SK-N-SH (cell line): ENCODE data around the gene TECPR2. TPM values are rescaled to one million over a fixed set of nuclear protein-coding genes. Genes with fewer than 3 reads are reported as not detected.

Source experiments
- CTCF ChIA-PET: fragments of 300-600, 350-600 bp; formaldehyde crosslinking; extraction: SDS; loops from one replicate; lab custom pipeline; 2021; lab: Yijun Ruan, JAX
- POLR2A ChIA-PET: fragments of 350-600 bp; sonication (Branson Sonifier 250); formaldehyde crosslinking; extraction: SDS; loops from one replicate; lab custom pipeline; 2020; ENCODE audit warnings: antibody characterized with exemption, inconsistent platforms; lab: Yijun Ruan, JAX
- DNase-seq: peaks from one replicate; pipeline ENCODE4 v3.0.0; 2012
- H2AFZ ChIP-seq: fragments of 200-600 bp; sonication (generic); 2 replicates; pipeline ENCODE4 v1.8.1; 2016; ENCODE audit warnings: antibody characterized with exemption, mild to moderate bottlenecking, low read depth
- H3F3A ChIP-seq: fragments of 200-600 bp; sonication (generic); replicated peaks from 2 replicates; pipeline ENCODE3; 2016; ENCODE audit warnings: antibody characterized with exemption, mild to moderate bottlenecking; ENCODE audit not compliant: insufficient read depth
- H3K27ac ChIP-seq, 2 experiments: fragments of 200-500 bp in 1 of 2; fragments of 200-600 bp in 1 of 2; sonication (Bioruptor generic) in 1 of 2; sonication (generic), shearing (Covaris generic) in 1 of 2; 2 replicates each; pipeline versions ENCODE4 v1.5.1 to v1.6.1; 2014 to 2016; ENCODE audit warnings: low read depth in 2 of 2, inconsistent platforms in 1 of 2, low read length in 1 of 2, mild to moderate bottlenecking in 1 of 2, mixed read lengths in 1 of 2
- H3K27me3 ChIP-seq: fragments of 200-600 bp; sonication (generic), shearing (Covaris generic); 2 replicates; pipeline ENCODE4 v1.6.1; 2016; ENCODE audit warnings: mixed run types; ENCODE audit not compliant: insufficient read depth
- H3K36me3 ChIP-seq, 2 experiments: fragments of 200-500 bp in 1 of 2; fragments of 200-600 bp in 1 of 2; sonication (Bioruptor generic) in 1 of 2; sonication (generic) in 1 of 2; replicated peaks in 1 of 2; 2 replicates each; pipeline versions ENCODE3 to v1.5.1; 2014 to 2016; ENCODE audit warnings: low read length in 1 of 2, mild to moderate bottlenecking in 1 of 2; ENCODE audit not compliant: insufficient read depth in 2 of 2, control insufficient read depth in 1 of 2
- H3K4me1 ChIP-seq, 2 experiments: fragments of 200-500 bp in 1 of 2; fragments of 200-600 bp in 1 of 2; sonication (Bioruptor generic) in 1 of 2; sonication (generic), shearing (Covaris generic) in 1 of 2; 2 replicates each; pipeline versions ENCODE4 v1.5.1 to v1.6.1; 2014 to 2016; ENCODE audit warnings: low read depth in 1 of 2, low read length in 1 of 2, mixed run types in 1 of 2; ENCODE audit not compliant: insufficient read depth in 2 of 2, control insufficient read depth in 1 of 2
- H3K4me2 ChIP-seq: fragments of 200-600 bp; sonication (generic), shearing (Covaris generic); 2 replicates; pipeline ENCODE4 v1.6.1; 2017; ENCODE audit warnings: mixed run types
- H3K4me3 ChIP-seq, 2 experiments: fragments of 200-500 bp in 1 of 2; fragments of 200-600 bp in 1 of 2; sonication (Bioruptor generic) in 1 of 2; sonication (generic), shearing (Covaris generic) in 1 of 2; 2 replicates each; pipeline versions ENCODE4 v1.5.1 to v1.8.1; 2014 to 2016; ENCODE audit warnings: low read depth in 2 of 2, inconsistent platforms in 1 of 2, low read length in 1 of 2, mild to moderate bottlenecking in 1 of 2, mixed read lengths in 1 of 2, moderate library complexity in 1 of 2
- H3K79me2 ChIP-seq: fragments of 200-600 bp; sonication (generic); 2 replicates; pipeline ENCODE4 v1.8.1; 2017; ENCODE audit warnings: mild to moderate bottlenecking; ENCODE audit not compliant: insufficient read depth
- H3K9ac ChIP-seq: fragments of 200-600 bp; sonication (generic); 2 replicates; pipeline ENCODE4 v1.6.1; 2017; ENCODE audit warnings: mixed run types
- H3K9me2 ChIP-seq: fragments of 200-600 bp; sonication (generic); 2 replicates; pipeline ENCODE4 v1.6.1; 2017; ENCODE audit warnings: mixed run types
- H3K9me3 ChIP-seq: fragments of 200-600 bp; sonication (generic); 2 replicates; pipeline ENCODE4 v1.6.1; 2017; ENCODE audit warnings: mixed run types, mild to moderate bottlenecking, moderate library complexity
- H4K20me1 ChIP-seq: fragments of 200-600 bp; sonication (generic); 2 replicates; pipeline ENCODE4 v1.6.1; 2017; ENCODE audit warnings: mild to moderate bottlenecking, mixed run types; ENCODE audit not compliant: insufficient read depth
- ELF1 ChIP-seq: IDR thresholded peaks from 2 replicates; pipeline ENCODE4 v1.4.0; 2012
- EP300 ChIP-seq, 2 experiments: IDR thresholded peaks; 2 replicates each; pipeline versions ENCODE4 v1.4.0 to v1.6.1; 2012; ENCODE audit warnings: borderline replicate concordance in 1 of 2, low read depth in 1 of 2, low read length in 1 of 2
- FOXJ3 ChIP-seq: sonication (generic); formaldehyde crosslinking; IDR thresholded peaks from 2 replicates; pipeline ENCODE4 v1.5.1; 2020; ENCODE audit warnings: mild to moderate bottlenecking, missing genetic modification reagents
- FOXM1 ChIP-seq: IDR thresholded peaks from 2 replicates; pipeline ENCODE4 v1.4.0; 2012; ENCODE audit warnings: low read depth, mild to moderate bottlenecking
- GATA2 ChIP-seq: sonication (generic); formaldehyde crosslinking; IDR thresholded peaks from 2 replicates; pipeline ENCODE4 v1.5.0; 2020; ENCODE audit warnings: mild to moderate bottlenecking, missing genetic modification reagents
- IRF3 ChIP-seq: fragments of 150-350 bp; IDR thresholded peaks from 2 replicates; pipeline ENCODE4 v1.6.1; 2016; ENCODE audit warnings: mild to moderate bottlenecking, low read depth, low read length
- MXI1 ChIP-seq: IDR thresholded peaks from 2 replicates; pipeline ENCODE4 v1.6.1; 2012; ENCODE audit warnings: mild to moderate bottlenecking, low read depth, low read length, improper control_type of control experiment
- NFIC ChIP-seq: IDR thresholded peaks from 2 replicates; pipeline ENCODE4 v1.4.0; 2012; ENCODE audit warnings: borderline replicate concordance
- RFX5 ChIP-seq: IDR thresholded peaks from 2 replicates; pipeline ENCODE4 v1.6.1; 2012; ENCODE audit warnings: mild to moderate bottlenecking, improper control_type of control experiment, low read length
- TAF1 ChIP-seq: IDR thresholded peaks from 2 replicates; pipeline ENCODE4 v1.6.1; 2012; ENCODE audit warnings: low read depth, mild to moderate bottlenecking, low read length, moderate library complexity, borderline replicate concordance
- USF1 ChIP-seq: IDR thresholded peaks from 2 replicates; pipeline ENCODE4 v1.4.0; 2012; ENCODE audit warnings: low read depth, borderline replicate concordance
- USF2 ChIP-seq: fragments of 150-350 bp; IDR thresholded peaks from 2 replicates; pipeline ENCODE4 v1.6.1; 2017; ENCODE audit warnings: antibody characterized with exemption, low read length, low read depth, borderline replicate concordance
- YY1 ChIP-seq: IDR thresholded peaks from 2 replicates; pipeline ENCODE4 v1.4.0; 2012; ENCODE audit warnings: low read depth, mild to moderate bottlenecking
- ZBTB33 ChIP-seq: IDR thresholded peaks from 2 replicates; pipeline ENCODE4 v1.4.0; 2012; ENCODE audit warnings: low read depth, borderline replicate concordance
- WGBS: methylation state at CpG from one replicate; pipeline ENCODE4 v1.1.6; 2017; ENCODE audit warnings: low lambda C conversion rate; 5-methylcytosine and 5-hydroxymethylcytosine counted together
- polyA plus RNA-seq, 3 experiments: library from polyadenylated mRNA; depleted of rRNA; stranded (reverse); fragments of >200 nt; gene quantifications; 2 replicates each; pipeline ENCODE4 v1.2.3, GENCODE V29; 2012

TECPR2 gene
- polyA plus RNA-seq, 1 of the 3 experiments (the other 2 are of a cell fraction): 6.9 TPM

GRCh38 chr14:102544046-102544746, 181.5 kb downstream of the TECPR2 start:
- Histone ChIP-seq H3K27me3 (no peaks in the 10 kb centered on the region), H2AFZ (no peak overlapping the region), H3K4me1 (peaks cover 10 to 20% of the 10 kb centered on the region in 2 experiments; a peak in 2 of 4 replicates), H3K4me3 (no peak overlapping the region), H3K4me2 (no peak overlapping the region), H3F3A (no peaks in the 10 kb centered on the region), H3K9me2 (no peaks in the 10 kb centered on the region), H3K27ac (no peak overlapping the region), H3K9me3 (no peaks in the 10 kb centered on the region), H3K9ac (no peak overlapping the region), H3K79me2 (no peaks in the 10 kb centered on the region), H4K20me1 (no peaks in the 10 kb centered on the region), H3K36me3 (no peaks in the 10 kb centered on the region)
- CTCF ChIA-PET: no interaction called here
- peak; percentile 27 for DNase-seq
- POLR2A ChIA-PET: no interaction called here
- 83% methylated on average over 13 of the region's 43 CpGs for WGBS
- TF ChIP-seq TAF1: no peak
- TF ChIP-seq USF2: no peak
- no peak for TF ChIP-seq FOXM1
- no peak for TF ChIP-seq MXI1
- TF ChIP-seq ELF1: no peak
- no peak for TF ChIP-seq EP300 (IDR thresholded peaks at IDR 0.05; ENCODE audit: borderline replicate concordance in 1 of 2, low read depth in 1 of 2, low read length in 1 of 2)
- TF ChIP-seq USF1: no peak
- TF ChIP-seq GATA2 (CRISPR knock-in tag): no peak
- TF ChIP-seq YY1: no peak
- TF ChIP-seq NFIC: no peak

GRCh38 chr14:102544747-102545460, 182.2 kb downstream of the TECPR2 start:
- no peak for TF ChIP-seq ZBTB33
- TF ChIP-seq EP300 (IDR thresholded peaks at IDR 0.05; ENCODE audit: borderline replicate concordance in 1 of 2, low read depth in 1 of 2, low read length in 1 of 2): no peak
- no peak for TF ChIP-seq IRF3
- no peak for TF ChIP-seq FOXJ3 (CRISPR knock-in tag)
- TF ChIP-seq RFX5: no peak
- WGBS: 62% methylated on average over 49 of the region's 66 CpGs
- Histone ChIP-seq H3F3A (no peaks in the 10 kb centered on the region), H4K20me1 (no peaks in the 10 kb centered on the region), H3K4me1 (peaks cover 3 to 15% of the 10 kb centered on the region in 2 experiments; a peak in 2 of 4 replicates), H2AFZ (no peak overlapping the region), H3K9me2 (no peaks in the 10 kb centered on the region), H3K36me3 (no peaks in the 10 kb centered on the region), H3K9ac (no peak overlapping the region), H3K27me3 (no peaks in the 10 kb centered on the region), H3K79me2 (no peaks in the 10 kb centered on the region), H3K9me3 (no peaks in the 10 kb centered on the region), H3K4me3 (no peak overlapping the region), H3K4me2 (no peak overlapping the region), H3K27ac (no peak overlapping the region)
- DNase-seq: peak; percentile 42
- POLR2A ChIA-PET: no interaction called here
- CTCF ChIA-PET: no interaction called here
